Anterior cingulate cortex (tissue), 58 donors: ENCODE results near the gene ADAMTSL2.

ENCODE experiments used
- DNase-seq, 58 donors: peaks; one replicate each; lab custom pipeline; 2025; lab: John Stamatoyannopoulos, UW

Gene ADAMTSL2

GRCh38 chr9:133499132-133499891 lies 35.2 kb upstream of the ADAMTSL2 start:
- no peak for DNase-seq

- DNase-seq: no peak
These were observed 34.6 kb upstream of the ADAMTSL2 start for GRCh38 chr9:133499892-133500270.

GRCh38 chr9:133502112-133502511 lies 32.4 kb upstream of the ADAMTSL2 start:
- DNase-seq: no peak

GRCh38 chr9:133505186-133505830 lies 29.2 kb upstream of the ADAMTSL2 start:
- DNase-seq: no peak

GRCh38 chr9:133505901-133506652 lies 28.4 kb upstream of the ADAMTSL2 start:
- DNase-seq: no peak

- no peak for DNase-seq
These were observed 27.9 kb upstream of the ADAMTSL2 start for GRCh38 chr9:133506653-133507038.

GRCh38 chr9:133507246-133507965 lies 27.1 kb upstream of the ADAMTSL2 start:
- DNase-seq: no peak

- no peak for DNase-seq
These were observed 26.5 kb upstream of the ADAMTSL2 start for GRCh38 chr9:133508046-133508445.

GRCh38 chr9:133509179-133510083 lies 25.1 kb upstream of the ADAMTSL2 start:
- DNase-seq: peak in 28 of 58 donors; percentile 16 to 77 (median 49)

GRCh38 chr9:133510926-133511505 lies 23.5 kb upstream of the ADAMTSL2 start:
- DNase-seq: no peak

- DNase-seq: no peak
These were observed 22.9 kb upstream of the ADAMTSL2 start for GRCh38 chr9:133511607-133512006.

- DNase-seq: no peak
These were observed 22.0 kb upstream of the ADAMTSL2 start for GRCh38 chr9:133512253-133513213.

- peak in 2 of 58 donors; percentile 22 to 34 for DNase-seq
These were observed 21.0 kb upstream of the ADAMTSL2 start for GRCh38 chr9:133513214-133514100.

GRCh38 chr9:133514460-133515239 lies 19.9 kb upstream of the ADAMTSL2 start:
- DNase-seq: peak in 41 of 58 donors; percentile 15 to 78 (median 54)

GRCh38 chr9:133515240-133515610 lies 19.3 kb upstream of the ADAMTSL2 start:
- no peak for DNase-seq

- no peak for DNase-seq
These were observed 18.8 kb upstream of the ADAMTSL2 start for GRCh38 chr9:133515615-133516255.
